Left kidney (tissue), 8 donors: ENCODE data around the gene TMEM115. TPM values are rescaled to one million over a fixed set of nuclear protein-coding genes. Genes with fewer than 3 reads are reported as not detected.

Experiments used
- DNase-seq: peaks from one replicate; pipeline ENCODE4 v3.0.0-alpha.2; 2013
- long read RNA-seq, 8 donors: transcript quantifications; one replicate each; lab custom pipeline, GENCODE V29; 2026
- polyA plus RNA-seq: library from polyadenylated mRNA; unstranded; fragments of 120-200 nt; gene quantifications from one replicate; pipeline ENCODE4 v1.2.1, GENCODE V29; 2013; ENCODE audit not compliant: insufficient read length

The TMEM115 gene
- 28.6 TPM for polyA plus RNA-seq
- long read RNA-seq, donor 1, transcript TMEM115-201 (2 exons, 2,197 nt): major isoform, 36 of 36 reads
- long read RNA-seq, donor 1, partial matches to known transcripts: 0 of 36 reads
- long read RNA-seq, donor 1, other reads (novel, unspliced or antisense): 0 of 36 reads
- long read RNA-seq, donor 2, transcript TMEM115-201 (2 exons, 2,197 nt): major isoform, 26 of 38 reads
- long read RNA-seq, donor 2, partial matches to known transcripts: 12 of 38 reads
- long read RNA-seq, donor 2, other reads (novel, unspliced or antisense): 0 of 38 reads
- long read RNA-seq, donor 3, transcript TMEM115-201 (2 exons, 2,197 nt): major isoform, 21 of 38 reads
- long read RNA-seq, donor 3, partial matches to known transcripts: 17 of 38 reads
- long read RNA-seq, donor 3, other reads (novel, unspliced or antisense): 0 of 38 reads
- long read RNA-seq, donor 4, transcript TMEM115-201 (2 exons, 2,197 nt): major isoform, 5 of 5 reads
- long read RNA-seq, donor 4, partial matches to known transcripts: 0 of 5 reads
- long read RNA-seq, donor 4, other reads (novel, unspliced or antisense): 0 of 5 reads
- long read RNA-seq, donor 5, transcript TMEM115-201 (2 exons, 2,197 nt): major isoform, 40 of 56 reads
- long read RNA-seq, donor 5, partial matches to known transcripts: 16 of 56 reads
- long read RNA-seq, donor 5, other reads (novel, unspliced or antisense): 0 of 56 reads
- long read RNA-seq, donor 6, transcript TMEM115-201 (2 exons, 2,197 nt): major isoform, 29 of 42 reads
- long read RNA-seq, donor 6, partial matches to known transcripts: 13 of 42 reads
- long read RNA-seq, donor 6, other reads (novel, unspliced or antisense): 0 of 42 reads
- long read RNA-seq, donor 7, transcript TMEM115-201 (2 exons, 2,197 nt): major isoform, 40 of 63 reads
- long read RNA-seq, donor 7, partial matches to known transcripts: 23 of 63 reads
- long read RNA-seq, donor 7, other reads (novel, unspliced or antisense): 0 of 63 reads
- long read RNA-seq, donor 8, transcript TMEM115-201 (2 exons, 2,197 nt): major isoform, 16 of 16 reads
- long read RNA-seq, donor 8, partial matches to known transcripts: 0 of 16 reads
- long read RNA-seq, donor 8, other reads (novel, unspliced or antisense): 0 of 16 reads

GRCh38 chr3:50358911-50359759 is at the start of gene TMEM115:
TSS of gene TMEM115 (minus strand) at chr3:50359521. CDS start at chr3:50359063, 458 bp downstream.
- peak; percentile 97 for DNase-seq

GRCh38 chr3:50408443-50408944 is 49.2 kb upstream of the TMEM115 start:
- DNase-seq: no peak

- no peak for DNase-seq
These were observed 47.2 kb upstream of the TMEM115 start for GRCh38 chr3:50406487-50406886.

GRCh38 chr3:50405249-50405648 is 45.9 kb upstream of the TMEM115 start:
- no peak for DNase-seq

- DNase-seq: no peak
These were observed 42.8 kb upstream of the TMEM115 start for GRCh38 chr3:50401978-50402595.

- DNase-seq: no peak
These were observed 37.2 kb upstream of the TMEM115 start for GRCh38 chr3:50396502-50396901.

- no peak for DNase-seq
These were observed 35.9 kb upstream of the TMEM115 start for GRCh38 chr3:50395070-50395860.

GRCh38 chr3:50393061-50393460 is 33.7 kb upstream of the TMEM115 start:
- DNase-seq: no peak

- no peak for DNase-seq
These were observed 32.9 kb upstream of the TMEM115 start for GRCh38 chr3:50392101-50392715.

- no peak for DNase-seq
These were observed 31.3 kb upstream of the TMEM115 start for GRCh38 chr3:50390508-50391224.

- DNase-seq: no peak
These were observed 30.1 kb upstream of the TMEM115 start for GRCh38 chr3:50389414-50389767.

GRCh38 chr3:50388720-50389413 is 29.5 kb upstream of the TMEM115 start:
- no peak for DNase-seq

GRCh38 chr3:50388016-50388719 is 28.8 kb upstream of the TMEM115 start:
- DNase-seq: no peak

- no peak for DNase-seq
These were observed 26.4 kb upstream of the TMEM115 start for GRCh38 chr3:50385754-50386153.

- no peak for DNase-seq
These were observed 24.4 kb upstream of the TMEM115 start for GRCh38 chr3:50383750-50384149.

- no peak for DNase-seq
These were observed 23.4 kb upstream of the TMEM115 start for GRCh38 chr3:50382722-50383121.

GRCh38 chr3:50381383-50381782 is 22.1 kb upstream of the TMEM115 start:
- no peak for DNase-seq
